HG03558 (cell line): ENCODE results near the gene RNF168.
"Not testable (repeated sequence)": the region's sequence is repeated elsewhere in the genome, so short reads cannot be mapped to it uniquely, and the experiment has no call there.

Source experiments
- ATAC-seq: cut with Tn5 transposase; IDR thresholded peaks from one replicate; pipeline ENCODE4 v1.9.1; 2021; ENCODE audit warnings: moderate number of reproducible peaks; ENCODE audit not compliant: unreplicated experiment; ENCODE audit errors: extremely low read depth

Gene RNF168

GRCh38 chr3:196472286-196472685 lies 31.3 kb downstream of the RNF168 start:
- no peak for ATAC-seq

- no peak for ATAC-seq
Observed at GRCh38 chr3:196471551-196471950, 32.0 kb downstream of the RNF168 start.

- not testable (repeated sequence) for ATAC-seq
Observed at GRCh38 chr3:196470182-196470581, 33.4 kb downstream of the RNF168 start.

GRCh38 chr3:196463804-196464203 lies 39.8 kb downstream of the RNF168 start:
- ATAC-seq: no peak

GRCh38 chr3:196463478-196463756 lies 40.2 kb downstream of the RNF168 start:
- no peak for ATAC-seq

GRCh38 chr3:196462680-196463477 lies 40.7 kb downstream of the RNF168 start:
- not testable (repeated sequence) for ATAC-seq

- no peak for ATAC-seq
Observed at GRCh38 chr3:196458063-196458462, 45.5 kb downstream of the RNF168 start.

- not testable (repeated sequence) for ATAC-seq
Observed at GRCh38 chr3:196457470-196457869, 46.1 kb downstream of the RNF168 start.

- ATAC-seq: no peak
Observed at GRCh38 chr3:196454935-196455334, 48.6 kb downstream of the RNF168 start.

GRCh38 chr3:196445391-196445790 lies 58.2 kb downstream of the RNF168 start:
- not testable (repeated sequence) for ATAC-seq

- ATAC-seq: no peak
Observed at GRCh38 chr3:196444500-196444894, 59.1 kb downstream of the RNF168 start.

- ATAC-seq: no peak
Observed at GRCh38 chr3:196440696-196441095, 62.9 kb downstream of the RNF168 start.

GRCh38 chr3:196440041-196440537 lies 63.5 kb downstream of the RNF168 start:
- ATAC-seq: no peak

- no peak for ATAC-seq
Observed at GRCh38 chr3:196432137-196432879, 71.3 kb downstream of the RNF168 start, which contains the start of gene UBXN7. Gene UBXN7 (minus strand): TSS chr3:196432427. CDS start chr3:196432399, 28 bp downstream.

- ATAC-seq: no peak
Observed at GRCh38 chr3:196431181-196432136, 72.1 kb downstream of the RNF168 start.

- ATAC-seq: no peak
Observed at GRCh38 chr3:196428041-196428440, 75.5 kb downstream of the RNF168 start.

GRCh38 chr3:196424421-196424820 lies 79.1 kb downstream of the RNF168 start:
- ATAC-seq: not testable (repeated sequence)

- no peak for ATAC-seq
Observed at GRCh38 chr3:196423044-196423781, 80.4 kb downstream of the RNF168 start.

GRCh38 chr3:196421668-196422067 lies 81.9 kb downstream of the RNF168 start:
- ATAC-seq: not testable (repeated sequence)

- ATAC-seq: no peak
Observed at GRCh38 chr3:196419386-196419785, 84.2 kb downstream of the RNF168 start.
